Lower leg skin (tissue), 3 donors: ENCODE results near the gene VSTM2L.

Experiments
- POLR2A ChIP-seq, 2 donors: fragments of 450-650 bp; IDR thresholded peaks; one replicate each; pipeline ENCODE4 v1.6.1; 2016 to 2017; ENCODE audit warnings: antibody characterized with exemption in 2 of 2, mild to moderate bottlenecking in 1 of 2, moderate library complexity in 1 of 2
- TF ChIP-seq, protein P1 (sequence below), 3 donors: fragments of 450-650 bp; IDR thresholded peaks; one replicate each; pipeline ENCODE4 v1.5.1; 2016; ENCODE audit warnings: antibody characterized with exemption in 3 of 3, mild to moderate bottlenecking in 3 of 3, moderate library complexity in 2 of 3

DNA sequence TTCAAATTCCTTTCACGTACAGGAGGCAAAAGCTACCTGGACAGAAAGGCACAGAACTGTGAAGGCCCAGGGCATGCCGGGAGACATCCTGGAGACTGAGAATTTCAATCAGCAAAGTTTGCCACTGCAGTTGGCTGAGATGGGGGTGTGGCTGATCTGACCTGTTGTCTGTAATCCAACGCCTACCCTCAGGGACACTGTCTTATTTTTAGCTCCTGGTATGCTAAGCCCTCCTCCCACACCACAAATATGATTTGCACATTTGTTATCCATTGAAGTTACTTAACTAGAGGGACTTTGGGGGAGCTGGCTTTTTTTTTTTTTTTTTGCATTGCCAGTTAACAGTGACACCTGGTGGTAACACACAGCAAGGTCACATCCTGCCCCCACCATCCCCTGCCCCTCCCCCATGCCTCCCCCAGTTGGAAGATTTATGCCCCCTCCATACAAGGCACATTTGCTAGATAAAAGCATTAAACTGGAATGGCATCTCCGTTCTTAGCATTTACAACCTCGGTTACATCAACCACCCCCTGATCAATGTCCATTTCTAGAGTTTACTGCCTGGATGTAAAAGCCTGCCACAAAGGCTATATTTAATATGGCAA is 90.0 kb downstream of the VSTM2L start:
- TF ChIP-seq POLR2A (IDR thresholded peaks at IDR 0.05), result no peak
- TF ChIP-seq, protein P1, sequence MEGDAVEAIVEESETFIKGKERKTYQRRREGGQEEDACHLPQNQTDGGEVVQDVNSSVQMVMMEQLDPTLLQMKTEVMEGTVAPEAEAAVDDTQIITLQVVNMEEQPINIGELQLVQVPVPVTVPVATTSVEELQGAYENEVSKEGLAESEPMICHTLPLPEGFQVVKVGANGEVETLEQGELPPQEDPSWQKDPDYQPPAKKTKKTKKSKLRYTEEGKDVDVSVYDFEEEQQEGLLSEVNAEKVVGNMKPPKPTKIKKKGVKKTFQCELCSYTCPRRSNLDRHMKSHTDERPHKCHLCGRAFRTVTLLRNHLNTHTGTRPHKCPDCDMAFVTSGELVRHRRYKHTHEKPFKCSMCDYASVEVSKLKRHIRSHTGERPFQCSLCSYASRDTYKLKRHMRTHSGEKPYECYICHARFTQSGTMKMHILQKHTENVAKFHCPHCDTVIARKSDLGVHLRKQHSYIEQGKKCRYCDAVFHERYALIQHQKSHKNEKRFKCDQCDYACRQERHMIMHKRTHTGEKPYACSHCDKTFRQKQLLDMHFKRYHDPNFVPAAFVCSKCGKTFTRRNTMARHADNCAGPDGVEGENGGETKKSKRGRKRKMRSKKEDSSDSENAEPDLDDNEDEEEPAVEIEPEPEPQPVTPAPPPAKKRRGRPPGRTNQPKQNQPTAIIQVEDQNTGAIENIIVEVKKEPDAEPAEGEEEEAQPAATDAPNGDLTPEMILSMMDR (IDR thresholded peaks at IDR 0.05), result no peak
